Hematopoietic multipotent progenitor cell treated with erythropoietin and hydrocortisone succinate and interleukin-3 and kit ligand, for 6 days (in vitro differentiated cells): ENCODE measurements around the gene GAS6.
A peak's percentile ranks its signal among the peaks of the same experiment; 100 is the strongest.

Experiments
- DNase-seq: peaks from one replicate; pipeline ENCODE4 v3.0.0-alpha.2; 2015

The GAS6 gene

DNA sequence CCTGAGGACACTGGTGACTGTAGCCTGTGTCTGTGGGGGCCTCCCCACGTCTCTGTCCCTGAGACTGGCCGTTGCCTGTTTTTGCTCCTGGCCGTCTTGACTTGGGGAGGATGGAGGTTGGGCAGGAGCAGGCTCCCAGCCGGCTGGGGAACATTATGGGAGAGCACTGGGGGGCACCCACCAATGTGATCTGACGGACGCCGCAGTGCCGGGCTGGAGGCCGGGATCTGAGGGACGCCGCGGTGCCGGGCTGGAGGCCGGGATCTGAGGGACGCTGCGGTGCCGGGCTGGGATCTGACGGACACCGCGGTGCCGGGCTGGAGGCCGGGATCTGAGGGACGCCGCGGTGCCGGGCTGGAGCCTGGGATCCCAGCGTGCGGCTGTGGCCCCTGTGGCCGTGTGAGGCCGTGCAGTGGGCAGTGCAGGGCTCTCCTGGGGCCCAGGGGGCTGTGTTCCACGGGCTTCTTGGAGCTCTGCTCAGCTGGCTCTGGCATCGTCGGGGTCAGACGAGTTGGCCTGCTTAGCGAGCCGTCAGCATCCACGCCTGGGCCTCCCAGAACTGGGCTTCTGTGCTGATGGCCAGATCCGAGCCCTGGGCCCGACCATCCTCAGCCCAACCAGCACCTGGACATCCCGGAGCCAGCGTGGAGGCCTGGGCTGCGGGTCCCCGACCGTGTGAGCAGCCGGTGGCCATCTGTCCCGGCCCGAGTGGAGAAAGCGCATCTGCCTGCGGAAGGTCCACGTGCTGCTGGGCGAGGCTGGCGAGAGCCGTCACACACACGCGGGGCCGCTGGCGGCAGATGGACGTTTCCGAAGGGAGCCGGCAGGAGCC is 45.8 kb downstream of the GAS6 start:
- DNase-seq = no peak

DNA sequence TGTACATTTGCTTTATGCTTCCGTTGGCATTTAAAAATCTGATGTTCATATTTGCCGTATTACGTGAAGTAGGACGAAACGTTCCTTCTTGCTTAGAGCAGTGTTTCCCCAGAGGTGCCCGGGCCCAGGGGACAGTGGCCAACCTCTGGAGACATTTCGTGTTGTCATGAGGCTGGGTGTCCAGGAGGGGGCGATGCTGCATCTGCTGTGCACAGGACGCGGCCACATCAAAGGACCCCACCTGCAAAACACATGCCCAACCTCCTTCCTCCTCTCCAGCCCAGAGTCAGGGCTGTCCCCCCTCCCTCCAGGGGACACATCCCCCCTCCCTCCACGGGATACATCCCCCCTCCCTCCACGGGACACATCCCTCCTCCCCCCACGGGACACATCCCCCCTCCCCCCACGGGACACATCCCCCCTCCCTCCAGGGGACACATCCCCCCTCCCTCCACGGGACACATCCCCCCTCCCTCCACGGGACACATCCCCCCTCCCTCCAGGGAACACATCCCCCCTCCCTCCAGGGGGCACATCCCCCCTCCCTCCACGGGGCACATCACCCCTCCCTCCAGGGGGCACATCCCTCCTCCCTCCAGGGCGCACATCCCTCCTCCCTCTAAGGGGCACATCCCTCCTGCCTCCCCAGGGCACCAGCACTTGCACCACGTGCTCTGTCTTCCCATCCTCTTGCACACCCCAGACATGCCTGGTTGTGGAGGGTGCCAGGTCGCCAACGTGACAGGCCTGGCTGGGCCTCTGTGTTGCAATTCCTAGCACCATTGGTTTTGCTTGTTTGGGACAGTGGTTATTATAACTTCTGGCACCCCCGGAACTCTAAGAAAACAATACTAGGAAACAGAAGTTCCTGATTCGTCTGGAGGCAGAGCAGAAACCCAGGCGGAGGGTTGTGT is 46.7 kb downstream of the GAS6 start:
- peak; percentile 82 for DNase-seq

DNA sequence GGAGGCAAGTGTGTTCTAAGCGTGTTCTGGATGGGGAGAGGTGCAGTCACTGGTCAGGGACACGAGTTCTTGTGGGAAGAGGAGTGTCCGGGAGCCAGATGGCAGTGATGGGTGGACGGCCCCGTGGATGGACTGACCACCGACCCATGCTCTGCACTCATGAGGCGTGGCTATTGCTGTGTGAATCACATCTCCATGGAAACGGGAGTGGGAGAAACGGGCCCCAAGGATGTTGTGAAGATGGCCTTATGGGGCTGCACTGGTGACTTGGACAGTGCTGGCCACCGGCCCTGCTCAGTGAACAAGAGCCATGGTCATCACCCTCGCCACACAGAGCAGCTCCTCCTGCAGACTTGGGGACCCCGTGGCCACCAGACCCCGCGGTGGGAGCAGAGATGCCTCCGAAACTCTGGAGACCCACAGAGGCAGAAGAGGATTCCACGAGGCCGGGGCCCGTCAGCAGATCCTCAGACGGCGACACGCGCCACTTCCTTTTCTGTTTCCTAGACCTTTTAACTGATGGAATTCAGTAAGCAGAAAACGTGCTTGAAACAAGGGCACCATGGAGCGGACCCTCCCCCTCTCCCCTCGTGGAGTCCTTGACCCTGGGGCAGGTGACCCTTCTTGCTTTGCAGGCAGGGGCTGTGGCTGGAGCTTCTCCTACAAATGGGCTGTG is 47.5 kb downstream of the GAS6 start:
- peak; percentile 10 for DNase-seq

DNA sequence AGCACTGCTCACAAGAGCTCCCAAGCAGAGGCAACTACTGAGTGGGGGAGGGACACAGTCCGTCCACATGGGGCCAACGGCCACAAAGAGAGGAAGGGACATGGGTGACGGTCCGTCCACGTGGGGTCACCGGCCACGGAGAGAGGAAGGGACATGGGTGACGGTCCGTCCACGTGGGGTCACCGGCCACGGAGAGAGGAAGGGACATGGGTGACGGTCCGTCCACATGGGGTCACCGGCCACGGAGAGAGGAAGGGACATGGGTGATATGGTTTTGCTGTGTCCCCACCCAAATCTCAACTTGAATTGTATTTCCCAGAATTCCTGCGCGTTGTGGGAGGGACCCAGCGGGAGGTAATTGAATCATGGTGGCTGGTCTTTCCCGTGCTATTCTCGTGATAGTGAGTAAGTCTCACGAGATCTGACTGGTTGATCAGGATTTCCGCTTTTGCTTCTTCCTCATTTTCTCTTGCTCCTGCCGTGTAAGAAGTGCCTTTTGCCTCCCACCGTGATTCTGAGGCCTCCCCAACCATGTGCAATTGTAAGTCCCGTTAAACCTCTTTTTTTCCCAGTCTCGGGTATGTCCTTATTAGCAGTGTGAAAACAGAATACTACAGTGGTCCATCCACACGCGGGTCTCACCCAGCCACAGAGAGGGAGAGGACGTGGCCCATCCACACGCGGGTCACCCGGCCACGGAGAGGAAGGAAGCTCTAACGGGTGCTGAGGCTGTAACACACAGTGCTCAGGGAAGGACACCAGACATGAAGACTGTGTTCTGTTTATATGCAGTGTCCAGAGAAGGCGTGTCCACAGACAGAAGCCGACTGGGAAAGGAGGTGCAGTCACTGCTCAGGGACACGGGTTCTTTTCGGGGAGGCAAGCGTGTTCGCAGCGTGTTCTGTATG is 48.5 kb downstream of the GAS6 start:
- DNase-seq = peak; percentile 81

DNA sequence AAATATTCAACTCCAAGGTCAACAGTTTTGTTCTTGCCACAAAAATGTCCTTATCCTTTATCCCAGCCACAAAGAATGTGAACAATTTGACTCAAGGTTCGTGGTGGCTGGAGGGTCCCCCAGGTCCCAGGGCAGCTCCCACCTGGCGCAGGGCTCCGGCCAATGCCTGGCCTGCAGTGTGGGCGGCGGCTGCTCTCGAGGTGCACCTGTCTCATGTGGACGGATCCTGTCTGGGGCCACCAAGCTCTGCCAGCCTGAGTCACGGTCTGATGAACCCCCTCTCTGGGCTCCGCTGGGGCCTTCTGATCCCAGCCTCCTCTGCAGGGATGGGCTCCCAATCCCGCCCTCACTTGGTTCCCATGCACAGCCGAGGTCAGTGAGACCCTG is 49.4 kb downstream of the GAS6 start:
- no peak for DNase-seq

DNA sequence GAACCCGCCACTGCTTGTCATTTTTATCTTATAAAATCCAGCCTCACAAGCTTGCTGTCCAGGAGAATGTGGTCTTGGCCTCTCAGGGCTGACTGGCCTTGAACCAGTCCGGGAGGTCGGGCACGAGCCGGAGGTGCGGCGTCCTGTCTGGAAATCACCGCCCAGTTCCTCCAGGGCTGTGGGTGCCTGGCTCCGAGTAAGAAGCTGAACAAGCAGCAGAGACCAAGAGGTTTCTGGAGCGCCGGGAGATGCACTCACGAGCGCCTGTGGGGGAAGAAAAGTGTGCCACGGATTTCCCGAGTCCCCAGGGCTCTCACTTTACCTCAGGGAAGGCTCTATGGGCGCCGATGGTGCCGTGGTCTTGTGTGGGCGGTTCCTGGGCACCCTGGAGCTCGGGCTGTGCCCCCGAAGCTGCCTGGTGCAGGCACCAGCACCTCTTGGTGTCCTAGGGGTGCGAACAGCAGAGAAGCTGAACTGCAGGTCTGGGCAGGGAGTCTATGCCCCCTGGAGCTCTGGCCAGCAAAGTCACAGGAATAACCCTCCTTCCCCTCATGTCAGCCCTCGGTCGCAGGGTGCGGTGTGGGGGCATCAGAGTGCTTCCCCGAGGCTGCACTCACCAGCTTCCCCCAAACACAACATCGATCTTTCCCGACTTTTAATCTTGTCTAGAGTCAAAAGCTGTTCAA is 50.0 kb downstream of the GAS6 start:
- no peak for DNase-seq

DNA sequence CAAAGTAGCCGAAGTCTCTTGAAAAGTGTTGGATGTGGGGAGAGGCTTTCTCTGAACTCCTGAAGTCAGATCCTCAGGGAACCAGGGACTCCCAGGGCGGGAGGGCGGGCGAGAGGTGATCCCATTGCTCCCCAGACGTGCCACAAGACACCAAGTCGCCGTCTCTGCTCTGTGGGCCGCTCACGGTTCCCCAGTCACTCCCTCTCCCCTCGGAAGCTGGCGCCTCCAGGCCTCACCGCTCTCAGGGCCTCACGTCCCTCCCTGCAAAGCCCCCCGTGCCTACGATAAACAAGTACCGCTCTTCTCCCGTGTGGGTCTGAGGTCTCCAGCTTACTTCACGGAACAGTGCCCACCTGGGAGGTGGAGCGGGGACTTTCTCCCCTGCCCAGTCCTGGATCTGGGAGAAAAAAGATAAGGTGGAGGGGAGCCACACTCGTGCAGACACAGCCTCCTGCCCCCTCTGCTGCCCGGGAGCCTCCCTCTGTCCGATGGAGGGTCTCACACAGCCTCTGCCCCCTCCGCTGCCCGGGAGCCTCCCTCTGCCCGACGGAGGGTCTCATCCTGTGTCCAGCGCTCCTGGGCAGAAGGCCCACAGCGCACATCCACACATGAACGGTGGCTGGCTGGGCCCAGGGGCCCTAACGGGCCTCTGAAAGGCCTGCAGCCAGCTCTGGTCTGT is 50.7 kb downstream of the GAS6 start:
- DNase-seq = no peak

DNA sequence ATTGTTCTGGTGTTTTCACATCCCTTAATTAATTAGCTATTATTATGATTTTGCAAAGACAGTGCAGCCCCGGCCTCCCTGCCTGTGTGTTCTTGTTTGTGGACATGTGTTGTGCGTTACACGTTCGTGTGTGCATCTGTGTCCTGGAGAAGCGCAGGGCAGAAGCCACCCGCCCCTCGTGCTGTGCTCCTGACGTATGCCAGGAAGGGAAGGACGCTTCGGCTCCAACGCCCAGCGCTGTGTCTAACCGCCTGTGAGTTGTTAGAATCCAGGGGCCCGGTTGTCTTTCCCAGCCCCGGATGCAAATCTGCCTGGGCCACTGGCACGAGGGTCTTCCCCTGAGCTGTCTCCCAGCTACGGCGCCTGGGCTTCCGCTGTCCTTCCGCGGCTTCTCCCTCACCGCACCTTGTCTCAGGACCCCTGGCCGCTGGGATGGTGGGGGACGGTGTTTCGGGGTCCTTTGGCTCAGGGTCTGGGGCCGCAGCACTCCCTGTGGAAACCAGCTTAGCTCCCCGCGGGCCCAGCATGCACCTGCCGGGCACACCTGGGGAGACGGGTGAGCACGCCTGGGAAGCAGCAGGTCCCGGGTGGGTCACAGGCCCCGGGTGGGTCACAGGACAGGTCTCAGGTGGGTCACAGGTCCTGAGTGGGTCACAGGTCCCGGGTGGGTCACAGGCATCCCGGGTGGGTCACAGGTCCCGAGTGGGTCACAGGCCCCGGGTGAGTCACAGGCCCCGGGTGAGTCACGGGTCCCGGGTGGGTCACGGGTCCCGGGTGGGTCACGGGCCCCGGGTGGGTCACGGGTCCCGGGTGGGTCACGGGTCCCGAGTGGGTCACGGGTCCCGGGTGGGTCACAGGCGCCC is 51.5 kb downstream of the GAS6 start:
- no peak for DNase-seq

DNA sequence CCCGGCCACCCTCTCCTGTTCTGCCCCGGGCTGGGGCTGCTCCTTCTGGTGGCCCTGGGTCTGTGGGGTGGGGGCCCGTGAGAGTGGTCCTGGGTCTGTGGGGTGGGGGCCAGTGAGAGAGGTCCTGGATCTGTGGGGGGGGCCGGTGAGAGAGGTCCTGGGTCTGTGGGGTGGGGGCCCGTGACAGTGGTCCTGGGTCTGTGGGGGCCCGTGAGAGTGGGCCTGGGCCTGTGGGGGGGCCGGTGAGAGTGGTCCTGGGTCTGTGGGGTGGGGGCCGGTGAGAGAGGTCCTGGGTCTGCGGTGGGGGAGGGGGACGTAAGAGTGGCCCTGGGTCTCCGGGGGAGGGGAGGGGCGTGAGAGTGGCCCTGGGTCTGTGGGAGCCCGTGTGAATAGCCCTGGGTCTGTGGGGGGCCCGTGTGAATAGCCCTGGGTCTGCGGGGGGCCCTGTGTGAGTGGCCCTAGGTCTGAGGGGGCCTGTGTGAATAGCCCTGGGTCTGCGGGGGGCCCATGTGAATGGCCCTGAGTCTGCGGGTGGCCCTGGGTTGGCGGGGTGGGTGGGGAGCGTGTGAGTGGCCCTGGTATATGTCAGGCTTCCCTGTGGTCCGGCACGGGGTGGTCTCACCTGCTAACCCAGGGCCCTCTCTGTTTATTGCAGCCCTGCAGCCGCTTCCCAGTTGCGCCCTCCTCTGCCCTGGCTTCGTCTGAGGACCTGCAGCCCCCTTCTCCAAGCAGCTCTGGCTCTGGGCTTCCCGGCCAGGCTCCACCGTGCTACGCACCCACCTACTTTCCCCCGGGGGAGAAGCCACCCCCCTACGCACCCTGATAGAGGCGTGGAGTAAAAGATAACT is 52.6 kb downstream of the GAS6 start:
- DNase-seq = no peak

DNA sequence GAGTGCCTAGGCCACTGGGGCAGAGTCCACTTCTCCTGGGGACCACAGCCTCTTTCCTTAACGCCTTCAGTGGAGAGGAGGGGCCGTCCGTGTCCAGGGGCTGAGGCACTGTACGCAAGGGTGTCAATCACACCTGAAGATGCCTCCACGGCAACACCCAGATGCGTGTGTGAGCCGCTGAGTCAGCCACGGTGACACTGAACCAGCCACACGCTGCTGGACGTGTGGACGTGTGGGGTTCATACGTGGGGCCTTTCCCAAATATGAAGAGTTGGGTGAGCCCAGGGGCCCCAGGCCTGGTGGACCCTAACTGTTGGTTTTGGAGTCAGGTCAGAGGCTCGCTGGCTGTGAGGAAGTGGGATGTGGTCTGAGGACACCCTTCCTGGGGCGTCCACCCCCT is 53.2 kb downstream of the GAS6 start:
- DNase-seq = no peak

DNA sequence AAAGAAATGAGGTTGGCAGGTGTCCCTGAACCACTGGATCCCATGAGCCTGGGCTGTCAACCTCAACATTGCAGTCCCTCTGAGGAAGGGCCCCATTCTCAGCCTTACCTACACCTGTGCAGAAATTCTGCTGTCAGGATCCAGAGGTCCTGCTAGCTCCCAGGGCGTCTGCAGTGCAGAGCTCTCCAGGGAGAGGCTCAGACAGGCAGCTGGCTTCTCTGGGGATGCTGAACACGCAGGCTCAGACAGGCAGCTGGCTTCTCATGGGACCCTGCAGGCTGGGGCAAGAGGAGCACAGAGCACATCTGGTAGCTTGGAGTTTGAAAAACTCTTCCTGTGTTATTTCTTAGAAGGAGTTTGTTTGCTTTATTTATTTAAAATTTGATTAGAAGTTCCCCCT is 53.9 kb downstream of the GAS6 start:
- no peak for DNase-seq

DNA sequence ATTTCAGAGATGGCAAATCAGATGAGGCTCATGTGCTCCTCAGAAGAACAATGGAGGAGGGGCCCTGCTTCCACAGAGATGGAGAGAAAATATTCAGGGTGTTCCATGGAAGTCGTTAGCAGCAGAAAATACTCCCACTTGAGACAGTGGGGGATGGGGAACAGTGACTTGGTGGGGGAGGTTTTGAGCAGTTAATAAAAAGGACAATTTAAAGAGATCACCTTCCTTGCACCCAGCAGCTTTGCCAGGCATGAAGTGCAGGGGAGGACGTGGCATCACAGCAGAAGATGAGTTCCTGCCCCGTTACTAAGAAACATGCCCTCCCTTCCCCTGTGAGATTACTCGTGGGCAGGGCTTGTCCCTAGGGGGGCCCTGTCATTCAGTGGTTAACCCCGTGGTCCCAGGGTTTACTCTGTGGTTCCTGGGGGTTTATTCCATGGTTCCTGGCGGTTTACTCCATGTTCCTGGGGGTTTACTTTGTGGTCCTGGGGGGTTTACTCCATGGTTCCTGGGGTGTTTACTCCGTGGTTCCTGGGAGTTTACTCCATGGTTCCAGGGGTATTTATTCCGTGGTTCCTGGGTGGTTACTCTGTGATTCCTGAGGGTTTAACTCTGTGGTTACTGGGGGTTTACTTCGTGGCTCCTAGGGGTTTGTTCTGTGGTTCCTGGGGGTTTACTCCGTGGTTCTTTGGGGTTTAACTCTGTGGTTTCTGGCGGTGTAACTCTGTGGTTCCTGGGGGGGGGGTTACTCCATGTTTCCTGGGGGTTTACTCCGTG is 55.6 kb downstream of the GAS6 start:
- no peak for DNase-seq

DNA sequence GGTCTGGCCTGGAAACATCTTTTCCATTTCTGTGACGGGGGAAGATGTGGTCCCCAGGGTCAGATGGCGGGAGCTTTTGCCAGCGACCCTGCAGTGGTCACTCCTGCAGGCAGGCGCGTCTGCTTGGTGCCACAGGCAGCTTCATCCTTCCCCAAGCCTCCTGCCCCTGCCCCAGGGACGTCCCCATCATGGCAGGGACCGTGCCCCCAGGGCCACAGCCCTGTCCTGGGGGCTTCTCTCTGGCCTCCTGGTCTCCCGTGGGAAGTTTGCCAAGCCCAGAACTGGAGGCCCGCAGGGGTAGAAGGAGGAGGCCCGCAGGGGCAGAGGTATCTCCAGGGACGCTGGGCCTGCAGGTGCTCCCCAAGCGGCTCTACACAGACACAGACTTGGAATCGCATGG is 57.4 kb downstream of the GAS6 start:
- DNase-seq = no peak

DNA sequence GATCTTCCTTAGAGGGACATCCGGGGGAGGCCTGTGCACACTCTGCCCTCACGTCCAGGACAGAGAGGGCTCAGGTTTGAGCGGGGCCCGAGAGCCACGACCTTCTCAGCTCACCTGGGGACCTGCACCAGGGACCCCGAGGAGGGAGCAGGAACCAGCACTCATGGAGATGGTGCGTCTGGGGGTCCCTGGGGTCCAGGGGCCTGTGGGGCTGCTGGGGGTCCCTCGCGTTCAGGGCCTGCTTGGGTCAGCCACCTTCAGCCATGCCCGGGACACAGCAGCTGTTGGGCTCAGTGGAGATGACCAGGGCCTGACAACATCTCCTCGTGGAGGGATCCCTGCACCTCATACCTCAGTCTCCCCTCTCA is 57.8 kb downstream of the GAS6 start:
- DNase-seq = no peak

DNA sequence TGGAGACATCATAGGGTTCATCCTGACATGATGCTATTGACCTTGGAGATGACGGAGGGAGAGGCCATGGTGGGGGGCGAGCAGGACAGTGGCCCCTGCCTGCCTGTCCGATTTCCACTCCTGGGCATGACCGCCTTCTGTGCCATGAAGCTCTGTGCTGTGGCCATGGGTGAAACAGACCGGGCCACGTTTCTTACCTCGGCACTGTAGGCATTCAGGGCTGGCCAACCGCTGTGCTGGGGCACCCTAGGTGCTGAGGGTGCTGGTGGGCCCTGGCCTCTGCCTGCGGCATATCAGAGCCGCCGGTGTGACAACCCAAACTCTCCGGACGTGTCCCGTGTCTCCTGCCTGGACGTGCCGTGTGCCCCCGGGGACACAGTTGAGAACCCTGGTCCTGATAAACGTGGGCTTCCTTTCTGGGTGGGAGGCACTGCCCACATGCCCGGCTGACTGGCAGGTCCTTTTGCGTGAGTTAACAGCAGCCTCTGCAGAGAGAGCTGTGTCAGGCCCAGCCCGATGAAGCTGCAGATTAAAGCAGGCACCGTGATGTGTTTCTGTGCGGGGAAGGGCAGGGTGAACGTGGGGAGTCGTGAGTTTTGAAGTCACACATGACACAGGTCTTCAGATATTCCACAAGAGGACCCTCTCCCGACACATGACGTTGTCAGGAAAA is 58.3 kb downstream of the GAS6 start:
- DNase-seq = no peak

DNA sequence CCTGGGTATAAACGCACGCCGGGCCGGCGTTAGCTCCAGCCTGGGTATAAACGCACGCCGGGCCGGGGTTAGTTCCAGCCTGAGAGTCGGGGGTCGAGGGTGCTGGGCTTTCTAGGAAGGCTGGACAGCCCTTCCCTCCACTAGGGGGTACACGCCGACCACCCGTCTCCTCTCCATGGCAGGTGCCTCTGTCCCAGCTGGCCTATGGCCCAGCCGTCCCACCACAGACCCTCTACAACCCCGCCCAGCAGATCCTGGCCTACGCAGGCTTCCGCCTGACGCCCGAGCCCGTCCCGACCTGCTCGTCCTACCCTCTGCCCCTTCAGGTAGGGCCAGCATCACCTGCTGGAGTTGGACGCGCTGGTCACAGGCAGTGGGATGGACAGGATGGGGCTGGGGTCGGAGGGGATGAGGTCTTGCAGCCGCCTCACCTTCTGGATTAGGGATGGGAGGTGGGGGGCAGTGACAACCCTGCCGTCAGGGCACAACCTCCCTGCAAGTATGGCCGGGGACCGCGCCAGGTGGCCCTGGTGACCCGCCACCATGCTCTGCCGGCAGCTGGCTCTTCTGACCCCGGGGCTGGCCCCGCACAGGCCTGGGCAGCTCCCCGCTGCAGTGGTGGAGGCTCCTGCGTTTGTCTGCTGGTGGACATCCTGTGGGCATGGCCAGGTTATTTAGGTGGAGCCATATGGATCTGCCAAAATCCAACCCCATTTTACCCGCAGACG is 59.0 kb downstream of the GAS6 start:
- no peak for DNase-seq

DNA sequence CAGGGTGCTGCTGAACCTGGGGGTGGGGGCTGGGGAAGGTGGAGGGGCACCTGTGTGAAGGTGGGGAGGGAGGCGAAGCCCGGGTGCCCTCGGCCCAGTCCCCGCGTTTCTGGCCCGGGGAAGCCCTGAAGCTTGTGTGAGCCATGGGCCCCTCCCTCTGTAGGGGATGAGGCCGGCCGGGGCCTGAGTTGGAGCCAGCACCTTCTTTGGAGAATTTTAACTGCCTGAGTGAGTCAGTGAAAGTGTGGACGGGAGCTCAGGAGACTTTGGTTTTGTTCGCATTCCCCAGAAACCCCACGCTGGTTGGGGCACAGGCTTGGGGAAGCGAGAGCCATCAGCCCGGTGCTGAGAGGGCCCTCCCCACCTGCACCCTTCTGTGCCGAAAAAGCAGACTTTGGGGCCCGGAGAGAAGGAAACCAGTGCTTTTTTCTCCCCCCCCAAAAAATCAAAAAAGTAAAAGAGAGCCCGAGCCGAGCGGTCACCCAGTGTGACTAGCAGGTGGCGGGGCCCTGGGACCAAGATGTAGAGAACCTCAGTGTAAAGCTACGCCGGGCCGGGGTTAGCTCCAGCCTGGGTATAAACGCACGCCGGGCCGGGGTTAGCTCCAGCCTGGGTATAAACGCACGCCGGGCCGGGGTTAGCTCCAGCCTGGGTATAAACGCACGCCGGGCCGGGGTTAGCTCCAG is 59.7 kb downstream of the GAS6 start:
- DNase-seq = no peak
